ENCODE data around the gene KATNAL1.
"Not testable (repeated sequence)": the region's sequence is repeated elsewhere in the genome, so short reads cannot be mapped to it uniquely, and the experiment has no call there.

The KATNAL1 gene

DNA sequence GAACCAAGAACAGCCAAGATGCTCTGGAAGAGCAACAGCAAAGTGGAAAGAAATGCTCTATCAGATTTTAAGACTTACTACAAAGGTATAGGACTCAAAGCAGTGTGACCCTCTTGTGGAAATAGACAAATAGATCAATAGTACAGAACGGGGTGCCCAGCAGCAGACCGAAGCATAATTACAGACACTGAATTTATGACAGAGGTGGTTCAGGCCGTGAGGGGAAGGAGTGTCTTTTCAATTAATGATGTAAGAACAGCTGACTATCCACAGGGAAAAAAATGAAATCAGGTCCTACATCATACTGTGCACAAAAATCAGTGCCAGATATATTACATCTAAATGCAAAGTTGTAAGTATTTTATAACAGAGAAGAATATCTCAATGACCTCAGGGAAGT, 95.6 kb downstream of the KATNAL1 start:
- no peak for DNase-seq (ENCODE audit: low spot score)

- DNase-seq (ENCODE audit: low spot score): no peak
Measured at GRCh38 chr13:30204564-30204963, 102.8 kb downstream of the KATNAL1 start.

- no peak for DNase-seq (ENCODE audit: low spot score)
Measured at GRCh38 chr13:30196025-30196424, 111.3 kb downstream of the KATNAL1 start.

- DNase-seq (ENCODE audit: low spot score): no peak
Measured at GRCh38 chr13:30194906-30195305, 112.4 kb downstream of the KATNAL1 start.

- DNase-seq (ENCODE audit: low spot score): no peak
Measured at GRCh38 chr13:30193279-30194234, 113.8 kb downstream of the KATNAL1 start.

GRCh38 chr13:30192320-30193093, 114.8 kb downstream of the KATNAL1 start:
- DNase-seq (ENCODE audit: low spot score): no peak

DNA sequence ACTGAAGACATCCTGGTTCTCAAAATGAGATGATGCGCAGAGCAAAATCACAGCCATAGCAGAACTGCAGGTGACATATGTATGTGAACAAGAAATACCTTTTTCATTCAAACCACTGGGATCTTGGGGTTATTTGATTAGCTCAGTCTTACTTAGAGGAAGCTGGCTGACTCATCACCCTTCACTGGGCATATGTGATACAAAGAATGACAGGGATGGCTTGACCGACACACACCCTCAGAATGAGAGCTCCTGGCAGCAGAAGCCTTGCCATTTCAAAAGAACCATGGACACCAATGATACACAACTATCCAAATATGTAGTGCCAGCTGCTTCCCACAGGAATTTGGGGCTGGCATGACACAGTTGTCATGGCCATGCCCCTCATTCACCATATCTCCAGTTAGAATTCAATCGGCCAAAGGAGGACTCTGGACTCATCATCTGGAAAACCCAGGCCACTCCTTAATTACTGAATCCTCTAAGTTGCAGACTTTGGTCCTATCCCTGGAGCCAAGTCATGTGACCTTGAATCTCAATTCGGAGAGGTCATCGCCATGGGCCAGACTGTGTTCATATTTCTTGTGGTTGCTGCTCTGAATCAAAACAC, 115.8 kb downstream of the KATNAL1 start:
- no peak for DNase-seq (ENCODE audit: low spot score)

- no peak for DNase-seq (ENCODE audit: low spot score)
Measured at GRCh38 chr13:30186634-30187415, 120.5 kb downstream of the KATNAL1 start.

- no peak for DNase-seq (ENCODE audit: low spot score)
Measured at GRCh38 chr13:30181888-30182651, 125.3 kb downstream of the KATNAL1 start.

- DNase-seq (ENCODE audit: low spot score): no peak
Measured at GRCh38 chr13:30179597-30180276, 127.6 kb downstream of the KATNAL1 start.

GRCh38 chr13:30178976-30179375, 128.4 kb downstream of the KATNAL1 start:
- DNase-seq (ENCODE audit: low spot score): no peak

GRCh38 chr13:30175166-30175565, 132.2 kb downstream of the KATNAL1 start:
- DNase-seq (ENCODE audit: low spot score): no peak

- not testable (repeated sequence) for DNase-seq (ENCODE audit: low spot score)
Measured at GRCh38 chr13:30174250-30174649, 133.1 kb downstream of the KATNAL1 start.

- DNase-seq (ENCODE audit: low spot score): no peak
Measured at GRCh38 chr13:30173303-30173610, 134.1 kb downstream of the KATNAL1 start.

DNA sequence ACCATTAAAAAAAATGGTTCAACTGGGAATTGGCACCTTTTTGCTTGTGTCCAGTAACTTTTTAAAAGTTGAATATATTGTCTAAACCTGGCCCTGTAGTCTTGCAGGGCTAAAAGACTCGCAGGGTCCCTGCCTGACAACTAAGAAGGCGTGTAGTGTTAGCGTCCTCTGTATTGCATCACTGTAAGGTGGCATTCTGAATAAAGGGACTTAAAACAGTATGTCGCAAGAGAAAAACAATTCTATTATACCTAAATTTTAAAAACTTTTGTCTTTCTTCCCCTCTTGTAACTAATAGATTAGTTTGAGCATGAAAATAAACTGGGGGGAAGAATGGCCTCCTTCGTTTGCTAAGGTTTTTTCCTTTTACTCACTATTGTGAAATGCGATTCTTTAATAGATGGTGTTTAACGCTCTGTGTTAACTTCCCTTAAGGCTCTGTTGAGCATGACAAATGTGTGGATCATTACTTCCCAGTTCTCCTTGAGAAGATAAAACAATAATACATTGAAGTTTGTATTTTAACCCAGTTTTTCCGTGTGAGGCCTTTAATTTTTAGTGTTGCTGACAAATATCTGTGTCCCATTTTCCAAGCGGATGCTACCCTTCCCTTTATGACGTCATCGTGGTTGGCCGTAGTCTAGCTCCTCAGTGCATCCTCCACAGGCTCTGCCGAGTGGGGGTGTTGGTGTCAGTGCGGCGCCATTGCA, 134.6 kb downstream of the KATNAL1 start:
- DNase-seq (ENCODE audit: low spot score): no peak

DNA sequence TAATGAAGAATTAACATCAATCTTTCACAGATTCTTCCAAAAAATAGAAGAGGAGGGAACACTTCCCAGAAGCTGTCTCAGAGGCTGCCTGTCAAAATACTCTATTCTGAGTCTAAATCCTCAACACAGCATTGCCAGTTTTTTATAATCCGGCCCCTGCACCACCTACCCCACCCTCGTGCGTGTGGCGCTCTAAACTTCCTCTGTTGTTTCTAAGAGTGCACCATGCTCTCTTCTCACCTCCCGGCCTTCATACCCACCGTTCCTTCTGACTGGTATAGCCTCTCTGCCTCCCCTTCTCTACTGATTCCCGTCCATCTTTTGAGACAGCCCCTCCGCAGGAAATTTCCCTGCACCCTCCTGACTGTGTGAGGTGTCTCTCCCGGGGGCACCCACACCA, 136.8 kb downstream of the KATNAL1 start:
- no peak for DNase-seq (ENCODE audit: low spot score)

DNA sequence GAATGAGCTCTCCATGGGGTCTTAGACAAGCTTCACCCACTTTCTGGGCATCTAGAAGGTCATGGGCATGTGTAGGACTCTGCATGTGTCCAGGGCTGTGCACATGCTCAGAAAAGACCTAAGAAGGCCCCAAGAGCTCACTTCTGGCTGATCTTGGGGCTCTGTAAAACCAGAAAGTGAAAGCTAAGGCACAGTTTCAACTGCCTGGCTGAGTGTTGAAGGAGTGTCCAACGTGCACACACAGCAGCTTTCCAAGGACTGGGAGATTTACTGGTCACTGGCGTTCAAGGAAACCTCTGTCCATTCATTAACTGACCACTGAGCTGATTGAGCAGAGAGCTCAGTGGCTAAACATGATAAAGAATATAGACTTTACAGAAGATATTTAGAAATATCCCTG, 137.9 kb downstream of the KATNAL1 start:
- DNase-seq (ENCODE audit: low spot score): no peak

DNA sequence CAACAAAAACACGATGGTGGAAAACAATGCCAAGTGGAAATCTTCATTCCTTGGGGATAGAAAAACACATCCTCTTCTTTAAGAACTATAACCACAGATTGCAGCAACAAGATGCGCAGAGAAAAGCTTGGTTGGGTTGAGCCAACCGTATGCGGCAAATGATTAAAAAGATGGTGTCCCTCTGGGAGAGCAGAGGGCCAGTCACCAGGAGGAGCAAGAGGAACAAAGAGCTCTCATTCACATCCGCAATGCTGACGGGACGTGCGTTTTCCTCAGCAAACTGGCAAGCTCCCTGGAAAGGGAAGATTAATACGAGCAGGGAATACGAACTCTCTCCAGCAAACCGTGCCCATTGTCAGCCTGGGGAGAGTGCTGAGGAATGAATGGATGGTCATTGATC, 141.6 kb downstream of the KATNAL1 start:
- no peak for DNase-seq (ENCODE audit: low spot score)

DNA sequence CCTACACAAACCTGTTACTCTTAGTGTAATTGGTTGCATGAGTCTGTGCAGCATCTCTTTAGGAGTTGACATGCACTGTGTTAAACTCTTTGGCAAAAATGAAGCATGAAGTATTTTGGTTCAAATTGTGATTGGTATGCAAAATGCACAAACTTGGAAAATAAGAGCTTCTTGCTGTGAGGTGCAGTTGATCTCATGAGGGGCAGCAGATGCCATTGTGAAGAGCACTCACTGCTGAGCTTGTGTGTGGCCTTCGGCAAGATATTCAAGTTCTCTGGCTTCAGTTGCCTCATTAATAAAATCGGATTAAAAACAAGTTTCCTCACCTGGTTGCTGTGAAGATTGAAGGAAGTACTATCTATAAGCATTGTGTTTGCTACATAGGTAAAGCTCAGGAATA, 142.3 kb downstream of the KATNAL1 start:
- no peak for DNase-seq (ENCODE audit: low spot score)

DNA sequence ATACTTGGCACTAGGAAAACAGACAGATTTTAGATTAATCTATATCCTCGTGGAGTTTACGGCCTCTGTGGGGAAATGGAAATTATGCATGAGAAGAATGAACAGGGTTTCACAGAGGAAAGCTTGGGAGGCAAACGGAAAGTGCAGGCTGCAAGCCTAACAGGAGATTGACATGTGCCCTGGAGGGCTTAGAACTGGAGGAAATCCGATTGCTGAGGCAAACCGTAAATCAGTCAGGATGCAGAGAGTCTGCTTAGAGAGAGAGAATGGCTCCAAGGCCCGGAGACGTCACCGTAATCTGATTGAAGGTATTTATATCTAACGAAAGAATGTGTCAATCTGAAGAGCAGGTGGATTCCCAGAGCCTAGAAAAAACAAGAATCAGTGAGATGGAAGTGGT, 143.2 kb downstream of the KATNAL1 start:
- no peak for DNase-seq (ENCODE audit: low spot score)
